Astrocyte of the spinal cord (primary cell): ENCODE results near the gene SLC25A38.

ENCODE experiments used
- DNase-seq: peaks from one replicate; pipeline ENCODE4 v3.0.0; 2011; ENCODE audit warnings: low read depth, low spot score
- H3K4me3 ChIP-seq: 2 replicates; pipeline ENCODE4 v1.5.1; 2011; ENCODE audit warnings: low read depth, mild to moderate bottlenecking, low read length, moderate library complexity
- CTCF ChIP-seq: IDR thresholded peaks from 2 replicates; pipeline ENCODE4 v1.5.1; 2012; ENCODE audit warnings: low read depth, mild to moderate bottlenecking, low read length, inconsistent platforms
- in situ Hi-C: cut with HindIII; loops from 2 replicates; pipeline ENCODE4 v1.10.0; 2017; ENCODE audit warnings: low sequenced_read_pairs

Gene SLC25A38

GRCh38 chr3:39378088-39378487 is 5.1 kb upstream of the SLC25A38 start:
- peak; percentile 80 for TF ChIP-seq CTCF
- in situ Hi-C loops, result no loop called here
- peak; percentile 15 for DNase-seq
- no peak overlapping the region for H3K4me3 ChIP-seq

- no peak for DNase-seq
- in situ Hi-C loops, result no loop called here
- no peak for TF ChIP-seq CTCF
- H3K4me3 ChIP-seq, result no peak overlapping the region
Observed at GRCh38 chr3:39378957-39379777, 4.0 kb upstream of the SLC25A38 start.

GRCh38 chr3:39379778-39380155 is 3.4 kb upstream of the SLC25A38 start:
- no peak for TF ChIP-seq CTCF
- H3K4me3 ChIP-seq, result no peak overlapping the region
- in situ Hi-C loops, result no loop called here
- DNase-seq, result no peak

- in situ Hi-C loops, result no loop called here
- DNase-seq, result no peak
- no peak for TF ChIP-seq CTCF
- H3K4me3 ChIP-seq, result no peak overlapping the region
Observed at GRCh38 chr3:39381432-39381831, 1.7 kb upstream of the SLC25A38 start.

- TF ChIP-seq CTCF, result no peak
- peak overlapping the region; percentile 89 for H3K4me3 ChIP-seq
- peak; percentile 93 for DNase-seq
- in situ Hi-C loops, result no loop called here
Observed at GRCh38 chr3:39383881-39384664, 903 bp downstream of the SLC25A38 start.

GRCh38 chr3:39384665-39385000 is 1.5 kb downstream of the SLC25A38 start:
- no peak for TF ChIP-seq CTCF
- DNase-seq, result no peak
- in situ Hi-C loops, result no loop called here
- peak overlapping the region; percentile 89 for H3K4me3 ChIP-seq
